Erythroblast (primary cell): ENCODE measurements around the gene MRPL21.

ENCODE experiments used
- DNase-seq, 2 experiments: peaks; one replicate each; lab custom pipeline; 2025; lab: John Stamatoyannopoulos, UW
- GATA1 ChIP-seq: IDR thresholded peaks from 2 replicates; pipeline ENCODE4 v1.6.1; 2011; ENCODE audit warnings: low read depth, mild to moderate bottlenecking, control low read depth, low read length, moderate library complexity
- POLR2A ChIP-seq: IDR thresholded peaks from 2 replicates; pipeline ENCODE4 v1.6.1; 2011; ENCODE audit warnings: mild to moderate bottlenecking, low read length

The MRPL21 gene

GRCh38 chr11:68903288-68904247 lies at the start of gene MRPL21, which contains the start of gene IGHMBP2:
Gene MRPL21 (minus strand): TSS chr11:68903832. CDS start chr11:68903810, 22 bp downstream.
Gene IGHMBP2 (plus strand): TSS chr11:68903891. CDS start chr11:68903953, 62 bp downstream.
- DNase-seq: peak; percentile 94 to 95
- TF ChIP-seq GATA1 (no peak), POLR2A (peak; percentile 92)

- DNase-seq: no peak
- no peak for TF ChIP-seq POLR2A
- TF ChIP-seq GATA1: no peak
Measured at GRCh38 chr11:68950762-68951161, 47.1 kb upstream of the MRPL21 start.

DNA sequence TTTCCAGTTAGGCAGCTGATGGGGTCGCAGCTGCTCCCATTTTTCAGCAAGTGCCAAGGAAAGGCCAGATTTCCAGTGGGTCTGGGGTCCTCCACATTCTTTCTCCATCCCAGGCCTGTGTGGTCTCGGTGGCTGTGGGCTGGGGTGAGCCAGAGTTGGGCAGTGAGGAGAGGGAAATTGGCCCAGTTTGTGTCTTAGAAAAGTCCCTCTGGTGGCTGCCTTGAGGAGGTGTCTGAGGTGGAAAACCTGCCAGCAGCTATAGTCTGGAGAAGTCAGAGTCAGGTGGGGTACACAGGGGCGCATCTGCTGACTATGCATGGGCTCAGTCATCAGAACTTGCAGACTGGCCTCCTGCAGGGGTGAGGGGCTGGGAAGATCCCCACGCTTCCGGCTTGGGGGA lies 46.6 kb upstream of the MRPL21 start:
- TF ChIP-seq GATA1 (no peak), POLR2A (no peak)
- peak; percentile 21 to 27 for DNase-seq

DNA sequence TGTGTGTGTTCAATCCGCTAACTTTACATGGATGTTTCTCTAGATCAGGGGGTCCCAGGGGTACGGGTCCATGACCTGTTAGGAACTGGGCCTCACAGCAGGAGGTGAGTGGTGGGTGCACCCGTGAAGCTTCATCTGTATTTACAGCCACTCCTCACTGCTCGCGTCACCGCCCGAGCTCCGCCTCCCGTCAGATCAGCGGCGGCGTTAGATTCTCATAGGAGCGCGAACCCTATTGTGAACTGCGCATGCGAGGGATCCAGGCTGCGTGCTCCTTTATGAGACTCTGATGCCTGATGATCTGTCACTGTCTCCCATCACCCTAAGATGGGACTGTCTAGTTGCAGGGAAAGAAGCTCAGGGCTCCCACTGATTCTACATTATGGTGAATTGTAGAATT lies 45.3 kb upstream of the MRPL21 start:
- TF ChIP-seq GATA1 (no peak), POLR2A (no peak)
- no peak for DNase-seq

DNA sequence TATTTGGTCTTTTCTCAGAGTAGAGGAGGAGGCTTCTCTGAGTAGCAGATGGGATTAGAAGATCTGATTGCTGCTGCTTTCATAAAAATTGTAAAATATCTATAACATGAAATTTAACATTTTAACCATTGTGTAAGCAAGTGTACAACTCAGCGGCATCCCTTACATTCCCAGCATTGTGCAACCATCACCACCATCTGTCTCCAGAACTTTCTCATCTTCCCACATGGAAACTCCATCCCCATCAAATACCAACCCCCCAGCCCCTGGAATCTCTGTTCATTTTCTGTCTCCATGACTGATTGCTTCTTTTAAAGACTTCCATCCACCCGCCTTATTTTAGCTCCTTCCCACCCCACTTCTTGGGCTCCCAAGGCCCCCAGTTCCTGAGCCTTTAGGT lies 44.9 kb upstream of the MRPL21 start:
- TF ChIP-seq POLR2A (no peak), GATA1 (no peak)
- no peak for DNase-seq

DNA sequence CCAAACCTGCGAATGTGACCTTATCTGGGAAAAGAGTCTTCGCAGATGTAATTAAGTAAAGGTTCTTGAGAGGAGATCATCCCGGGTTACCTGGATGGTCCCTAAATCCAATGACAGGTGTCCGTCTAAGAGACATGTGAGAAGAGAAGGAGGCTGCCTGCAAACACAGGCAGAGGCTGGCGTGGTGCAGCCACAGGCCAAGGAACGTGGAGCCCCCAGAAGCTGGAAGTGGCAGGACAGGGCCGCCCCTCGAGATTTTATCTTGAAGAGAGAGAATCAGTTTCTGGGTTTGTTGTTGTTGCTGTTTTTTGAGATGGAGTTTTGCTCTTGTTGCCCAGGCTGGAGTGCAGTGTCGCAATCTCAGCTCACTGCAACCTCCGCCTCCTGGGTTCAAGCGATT lies 43.5 kb upstream of the MRPL21 start:
- no peak for DNase-seq
- TF ChIP-seq POLR2A (no peak), GATA1 (no peak)

- DNase-seq: peak in 1 of 2 experiments; percentile 13
Measured at GRCh38 chr11:68946416-68947090, 42.9 kb upstream of the MRPL21 start.

GRCh38 chr11:68942751-68943271 lies 39.2 kb upstream of the MRPL21 start:
- no peak for DNase-seq
- TF ChIP-seq POLR2A (no peak), GATA1 (no peak)

More at GRCh38 chr11:68946416-68947090, 42.9 kb upstream of the MRPL21 start:
- TF ChIP-seq GATA1: no peak
- TF ChIP-seq POLR2A: no peak

- DNase-seq: no peak
- TF ChIP-seq POLR2A: no peak
- no peak for TF ChIP-seq GATA1
Measured at GRCh38 chr11:68942095-68942620, 38.5 kb upstream of the MRPL21 start.

DNA sequence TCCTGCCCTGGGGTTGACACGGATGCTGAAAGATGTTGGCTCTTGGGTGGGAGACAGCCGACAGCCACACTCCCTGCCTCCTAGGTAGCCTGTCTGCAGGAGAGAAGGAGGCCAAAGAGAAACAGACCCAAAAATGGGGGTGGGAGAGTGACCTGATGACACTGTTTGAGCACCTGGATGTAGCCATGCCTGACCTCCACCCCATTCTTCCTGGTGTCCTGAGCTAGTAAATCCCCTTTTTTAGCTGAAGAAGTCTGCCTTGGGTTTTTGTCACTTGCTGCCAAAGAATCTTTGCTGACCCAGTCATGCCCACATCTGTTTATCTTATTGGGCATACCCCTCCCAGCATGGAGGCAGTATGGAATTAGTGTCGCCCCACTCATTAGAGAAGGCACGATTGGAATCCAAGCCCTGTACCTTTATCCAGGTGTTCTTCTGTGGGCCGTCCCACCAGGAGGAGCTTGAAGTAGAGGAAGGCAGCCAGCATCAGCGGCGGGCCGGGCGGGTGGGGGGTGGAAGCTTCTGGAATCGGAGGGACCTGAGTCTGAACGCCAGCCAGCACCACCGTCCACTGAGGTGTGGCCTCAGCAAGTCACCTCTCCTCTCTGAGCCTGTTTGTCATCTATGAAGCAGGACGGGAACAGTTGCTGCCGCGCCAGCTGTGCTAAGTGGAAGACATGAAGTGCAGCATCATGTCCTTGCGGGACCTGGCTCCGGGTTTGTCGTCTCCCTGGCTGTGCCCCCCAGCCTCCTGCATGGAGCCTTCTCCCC lies 37.9 kb upstream of the MRPL21 start:
- no peak for DNase-seq
- TF ChIP-seq GATA1: no peak
- no peak for TF ChIP-seq POLR2A

GRCh38 chr11:68940651-68941323 lies 37.2 kb upstream of the MRPL21 start:
- DNase-seq: no peak
- no peak for TF ChIP-seq GATA1
- no peak for TF ChIP-seq POLR2A

GRCh38 chr11:68939583-68940555 lies 36.2 kb upstream of the MRPL21 start:
- TF ChIP-seq POLR2A (no peak), GATA1 (no peak)
- DNase-seq: no peak
